Activated naive CD8-positive, alpha-beta T cell treated with anti-CD3 and anti-CD28 coated beads, Interleukin-2, amount 50 U/mL, for 16 hours (primary cell): ENCODE results near the gene DMC1.
"Not testable (repeated sequence)": the region's sequence is repeated elsewhere in the genome, so short reads cannot be mapped to it uniquely, and the experiment has no call there.

ENCODE experiments used
- DNase-seq: peaks from one replicate; pipeline ENCODE4 v3.0.0-alpha.2; 2020; ENCODE audit warnings: low read depth, low spot score

DMC1 gene, protein sequence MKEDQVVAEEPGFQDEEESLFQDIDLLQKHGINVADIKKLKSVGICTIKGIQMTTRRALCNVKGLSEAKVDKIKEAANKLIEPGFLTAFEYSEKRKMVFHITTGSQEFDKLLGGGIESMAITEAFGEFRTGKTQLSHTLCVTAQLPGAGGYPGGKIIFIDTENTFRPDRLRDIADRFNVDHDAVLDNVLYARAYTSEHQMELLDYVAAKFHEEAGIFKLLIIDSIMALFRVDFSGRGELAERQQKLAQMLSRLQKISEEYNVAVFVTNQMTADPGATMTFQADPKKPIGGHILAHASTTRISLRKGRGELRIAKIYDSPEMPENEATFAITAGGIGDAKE

DNA sequence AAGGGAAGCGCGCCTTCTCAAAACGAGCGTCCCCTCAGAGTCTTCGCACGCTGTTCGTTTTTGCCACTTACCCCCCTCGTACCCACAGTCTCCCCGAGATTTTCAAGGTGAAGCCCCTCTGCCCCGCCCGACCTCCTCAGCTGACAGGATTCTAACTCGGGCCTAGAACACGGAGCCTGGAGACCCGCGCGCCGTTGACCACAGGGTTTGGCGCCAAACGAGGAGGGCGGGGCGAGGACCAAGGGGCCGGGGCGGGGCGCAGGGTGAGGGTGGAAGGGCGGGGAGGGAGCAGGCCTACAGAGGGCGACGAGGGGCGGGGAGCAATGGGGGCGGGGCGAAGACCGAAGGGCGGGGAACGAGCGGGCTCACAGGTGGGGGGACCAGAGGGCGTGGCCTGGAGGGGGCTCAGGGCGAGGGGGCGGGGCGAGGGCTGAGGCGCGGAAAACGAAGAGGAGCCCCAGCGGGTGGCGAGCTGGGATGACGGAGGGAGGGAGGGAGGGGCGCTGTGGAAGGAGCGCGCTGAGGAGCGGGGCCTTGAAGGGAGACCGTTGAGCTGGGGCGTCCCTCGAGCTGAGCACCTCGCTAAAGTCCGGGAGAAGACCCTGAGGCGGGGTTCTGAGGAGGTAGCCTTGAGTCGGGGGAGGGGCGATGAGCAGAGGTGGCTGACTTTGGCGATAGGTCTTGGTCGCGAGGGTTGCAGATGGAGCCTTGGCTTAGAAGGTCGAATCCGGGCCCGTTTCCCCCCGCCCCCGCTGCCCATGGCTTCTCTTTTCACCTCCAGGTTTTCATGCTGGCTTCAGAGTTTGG lies at the start of gene DMC1:
Gene DMC1 (minus strand): TSS at position 212 of the 807 bp plus-strand sequence. CDS start 1,927 bp downstream, outside the sequence.
- DNase-seq: peak; percentile 97

DNA sequence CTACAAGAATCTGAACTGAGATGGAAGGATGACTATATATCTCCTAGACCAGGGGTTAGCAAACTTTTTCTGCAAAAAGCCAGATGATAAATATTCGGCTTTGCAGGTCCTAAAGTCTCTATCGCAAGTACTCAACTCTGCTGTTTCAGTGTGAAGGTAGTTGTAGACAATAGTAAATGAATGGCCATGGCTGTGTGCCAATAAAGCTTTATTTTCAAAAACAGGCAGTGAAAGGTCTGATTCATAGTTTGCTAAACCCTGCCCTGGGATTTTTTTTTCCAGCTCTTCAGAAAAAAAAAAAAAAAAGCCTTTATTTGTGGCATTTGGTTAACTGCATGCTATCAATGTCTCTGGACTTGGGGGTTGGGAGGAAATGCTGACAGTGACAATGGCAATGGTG lies 48.7 kb upstream of the DMC1 start:
- no peak for DNase-seq

GRCh38 chr22:38618258-38618657 lies 48.3 kb upstream of the DMC1 start:
- no peak for DNase-seq

DNA sequence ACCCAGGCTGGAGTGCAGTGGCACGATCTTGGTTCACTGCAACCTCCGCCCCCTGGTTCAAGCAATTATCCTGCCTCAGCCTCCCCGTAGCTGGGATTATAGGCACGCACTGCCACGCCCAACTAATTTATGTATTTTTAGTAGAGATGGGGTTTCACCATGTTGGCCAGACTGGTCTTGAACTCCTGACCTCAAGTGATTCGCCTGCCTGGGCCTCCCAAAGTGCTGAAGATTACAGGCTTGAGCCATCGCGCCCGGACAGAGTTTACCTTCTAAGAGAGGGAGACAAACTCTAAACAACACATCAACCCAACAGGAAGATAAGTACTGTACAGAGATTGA lies 45.1 kb upstream of the DMC1 start:
- DNase-seq: not testable (repeated sequence)

DNA sequence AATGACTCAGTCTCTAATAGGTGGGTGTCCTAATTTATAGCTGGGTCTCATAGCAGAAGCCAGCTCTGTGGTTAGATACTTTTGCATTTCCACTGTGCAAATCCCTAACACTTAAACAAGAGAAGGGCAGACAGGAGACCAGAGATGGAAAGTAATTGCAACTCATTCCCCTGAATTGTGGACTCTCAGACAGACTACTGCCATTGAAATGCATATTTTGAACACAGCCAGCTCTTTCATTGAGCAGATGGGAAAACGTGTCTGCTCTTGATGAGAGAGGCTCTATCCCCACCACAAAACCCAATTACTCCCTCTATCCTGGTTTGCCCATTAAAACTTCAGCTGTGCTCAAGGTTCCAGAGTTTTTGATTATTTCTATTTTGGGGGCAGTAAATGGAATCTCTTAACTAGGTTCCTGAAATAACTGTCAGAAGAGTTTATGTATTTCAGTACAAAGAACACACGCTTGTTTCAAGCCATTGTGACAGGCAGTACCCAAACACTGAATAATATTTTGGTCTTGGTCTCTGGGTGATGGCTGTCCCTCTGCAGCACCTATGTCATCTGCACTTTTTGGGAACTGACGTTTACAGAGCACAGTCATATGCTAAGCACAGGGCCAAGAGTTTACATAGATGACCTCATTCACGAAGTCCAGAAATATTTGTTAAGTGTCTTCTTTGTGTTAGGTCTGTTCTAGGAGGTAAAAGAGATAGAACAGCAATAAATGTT lies 44.5 kb upstream of the DMC1 start:
- no peak for DNase-seq

DNA sequence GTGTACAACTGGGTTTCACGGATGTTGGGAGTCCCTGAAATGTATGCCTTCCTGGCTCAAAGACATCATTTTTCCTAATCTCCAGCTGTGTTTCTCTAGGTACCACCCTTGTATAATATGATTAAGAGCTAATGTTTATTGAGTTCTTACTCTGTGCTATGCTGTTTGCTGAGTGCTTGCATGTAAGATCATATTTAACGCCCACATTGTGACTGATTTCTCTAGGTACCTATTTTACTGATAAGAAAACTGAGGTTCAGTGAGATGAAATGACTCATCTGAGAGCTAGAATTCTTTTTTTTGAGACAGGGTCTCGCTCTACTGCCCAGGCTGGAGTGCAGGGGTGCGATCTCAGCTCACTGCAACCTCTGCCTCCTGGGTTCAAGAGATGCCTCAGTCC lies 43.6 kb upstream of the DMC1 start:
- no peak for DNase-seq

DNA sequence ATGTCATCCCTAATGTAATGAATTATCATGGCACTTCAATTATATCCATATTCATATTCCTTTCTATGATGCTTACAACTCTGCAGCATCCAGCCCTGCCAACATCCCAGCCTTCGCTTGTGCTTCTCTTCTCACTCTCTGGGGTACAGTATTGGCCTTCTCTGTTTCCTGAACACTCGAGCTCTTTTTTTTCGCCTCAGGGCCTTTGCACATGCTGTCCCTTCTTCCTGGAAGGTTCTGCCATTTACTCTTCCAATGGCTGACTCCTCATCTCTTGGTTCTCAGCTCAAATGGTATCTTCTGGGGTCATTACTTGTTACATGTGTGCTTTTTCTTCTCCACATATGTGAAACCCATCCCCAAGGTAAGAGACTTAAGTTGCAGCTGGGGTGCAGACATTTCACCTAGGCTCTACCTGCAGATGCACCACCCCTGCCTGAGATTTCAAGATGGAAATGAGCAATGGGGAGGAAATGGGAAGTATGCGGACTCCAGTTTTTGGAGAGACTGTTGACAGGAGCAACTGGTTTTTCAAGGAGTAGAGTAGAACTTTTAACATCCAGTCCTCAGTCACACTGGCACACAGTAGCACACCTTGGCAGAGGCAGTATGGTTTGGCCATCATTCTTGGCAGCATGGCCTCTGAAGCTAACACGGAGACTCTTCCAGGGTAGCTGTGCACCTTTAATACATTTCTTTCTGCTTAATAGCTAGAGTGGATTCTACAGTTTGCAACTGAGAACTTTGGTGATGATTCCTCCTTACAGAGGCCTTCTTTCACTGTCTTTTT lies 42.4 kb upstream of the DMC1 start:
- DNase-seq: no peak

DNA sequence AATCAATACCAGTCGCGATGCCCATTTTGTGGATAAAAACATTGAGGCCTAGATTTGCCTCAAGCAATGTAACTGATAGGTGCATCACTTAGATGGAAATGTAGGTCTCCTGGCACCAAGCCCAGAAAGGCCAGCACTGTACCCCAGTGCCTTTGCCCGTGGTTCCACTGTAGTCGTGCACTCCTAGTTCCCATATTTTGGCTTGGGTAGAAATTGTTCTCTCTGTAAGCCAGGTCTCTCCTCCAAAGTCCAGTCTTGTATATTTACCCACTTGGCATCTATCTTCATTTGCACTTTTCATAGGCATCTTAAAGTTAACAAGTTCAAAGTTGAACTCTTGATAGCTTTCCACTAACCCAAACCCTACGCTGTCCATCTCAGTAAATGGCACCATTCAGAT lies 41.6 kb upstream of the DMC1 start:
- no peak for DNase-seq

DNA sequence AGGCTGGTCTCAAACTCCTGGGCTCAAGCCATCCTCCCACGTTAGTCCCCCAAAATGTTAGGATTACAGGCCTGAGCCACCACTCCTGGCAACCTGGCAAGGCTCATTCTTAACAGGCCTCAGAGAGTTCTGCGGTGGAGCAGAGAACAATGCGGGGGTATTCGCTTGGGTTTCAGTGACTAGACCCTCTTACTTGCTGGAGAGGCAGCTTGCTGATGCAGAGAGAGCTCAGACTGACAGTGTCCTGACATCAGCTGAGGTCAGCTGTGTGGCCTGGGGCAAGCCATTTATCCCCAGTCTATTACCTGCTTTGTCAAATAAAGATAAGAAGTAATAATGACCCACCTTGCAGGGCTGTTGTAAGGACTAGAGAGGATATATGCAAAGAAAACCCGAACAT lies 40.3 kb upstream of the DMC1 start:
- DNase-seq: no peak

DNA sequence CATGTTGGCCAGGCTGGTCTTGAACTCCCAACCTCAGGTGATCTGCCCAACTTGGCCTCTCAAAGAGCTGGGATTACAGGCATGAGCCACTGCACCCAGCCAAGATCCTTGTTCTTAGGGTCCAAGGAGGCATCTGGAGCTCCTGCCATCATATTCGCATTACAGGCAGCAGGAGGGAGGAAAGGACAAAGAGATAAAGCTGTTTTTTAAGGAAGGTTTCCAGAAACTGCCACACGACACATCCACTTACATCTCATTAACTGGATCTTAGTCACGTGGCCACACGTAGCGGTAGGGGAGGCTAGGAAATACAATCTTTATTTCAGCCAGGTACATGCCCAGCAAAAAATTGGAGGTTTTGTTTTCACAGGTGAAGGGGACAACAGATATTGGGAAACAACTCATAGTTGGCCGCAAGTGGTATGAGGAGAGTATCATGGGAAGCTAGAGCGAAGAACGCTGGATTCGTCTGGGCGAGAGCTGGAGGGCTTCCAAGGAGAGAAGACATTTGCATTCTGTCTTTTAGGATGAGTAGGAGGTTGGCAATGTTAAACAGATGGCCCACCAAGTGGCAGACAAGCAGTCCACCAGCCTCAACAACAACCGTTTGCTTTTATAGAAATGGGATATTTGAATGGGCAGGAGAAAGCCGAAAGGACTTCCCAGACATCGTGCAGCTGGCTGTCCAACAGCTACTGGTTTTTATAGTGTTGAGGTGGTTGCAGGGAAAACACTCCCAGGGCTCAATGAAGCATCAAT lies 39.2 kb upstream of the DMC1 start:
- no peak for DNase-seq

- DNase-seq: no peak
Observed at GRCh38 chr22:38607680-38608079, 37.7 kb upstream of the DMC1 start.

DNA sequence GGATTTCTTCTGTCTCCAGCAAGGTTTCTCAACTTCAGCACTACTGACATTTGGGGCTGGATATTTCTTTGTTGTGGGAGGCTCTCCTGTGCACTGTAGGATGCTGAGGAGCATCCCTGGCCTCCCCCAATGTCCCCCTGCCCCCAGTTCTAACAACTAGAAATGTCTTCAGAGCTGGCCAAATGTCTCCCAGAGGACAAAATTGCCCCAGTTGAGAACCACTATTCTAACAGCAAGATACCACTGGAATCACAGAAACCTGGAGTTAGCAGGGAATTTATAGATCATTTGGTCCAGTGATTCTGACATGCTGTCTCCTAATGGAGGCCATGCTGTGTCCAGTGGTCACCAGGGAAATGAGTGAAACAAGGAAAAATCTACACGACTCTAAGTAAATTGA lies 32.2 kb upstream of the DMC1 start:
- DNase-seq: no peak

- no peak for DNase-seq
Observed at GRCh38 chr22:38601221-38601764, 31.3 kb upstream of the DMC1 start.

GRCh38 chr22:38599466-38599865 lies 29.5 kb upstream of the DMC1 start:
- no peak for DNase-seq

GRCh38 chr22:38582923-38583322 lies 12.9 kb upstream of the DMC1 start:
- DNase-seq: not testable (repeated sequence)

DNA sequence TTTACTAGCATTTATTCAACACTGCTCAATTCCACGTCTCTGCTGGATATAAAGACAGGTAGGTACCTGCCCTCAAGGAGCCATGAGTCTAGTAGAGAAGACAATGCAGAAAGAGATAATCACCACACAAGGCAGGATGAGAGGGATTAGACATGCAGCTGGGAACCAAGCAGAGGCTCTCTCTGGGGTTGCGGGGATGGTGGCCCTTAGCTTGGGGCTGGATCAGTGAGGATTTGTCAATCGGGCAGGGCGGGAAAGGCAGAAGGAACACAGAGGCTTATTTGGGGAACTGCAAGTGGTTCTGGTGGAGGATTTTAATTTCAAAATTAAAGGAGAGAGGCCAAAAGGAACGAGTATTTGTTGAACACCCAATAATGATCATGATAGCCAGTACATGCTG lies 8.5 kb upstream of the DMC1 start:
- DNase-seq: no peak

DNA sequence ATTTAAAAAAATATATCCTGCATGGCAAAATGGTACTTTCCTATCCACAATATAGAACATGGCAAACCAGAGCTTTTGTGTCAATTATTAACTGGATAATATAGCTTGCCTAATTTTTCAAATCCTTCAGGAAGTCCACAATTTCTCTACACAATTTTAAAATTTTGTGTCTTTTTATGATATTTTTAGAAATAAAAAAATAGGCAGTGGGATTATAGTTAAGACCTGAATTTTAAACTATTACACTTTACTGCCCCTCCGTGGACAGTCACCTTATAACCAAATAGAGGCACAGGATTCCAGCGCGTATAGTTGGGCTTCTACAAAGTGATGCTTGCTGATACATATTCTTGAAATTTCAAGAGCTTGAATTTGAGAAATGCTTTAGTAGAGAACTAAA lies 2.1 kb upstream of the DMC1 start:
- peak; percentile 1 for DNase-seq

- peak; percentile 1 for DNase-seq
Observed at GRCh38 chr22:38570779-38571364, 889 bp upstream of the DMC1 start.

DNA sequence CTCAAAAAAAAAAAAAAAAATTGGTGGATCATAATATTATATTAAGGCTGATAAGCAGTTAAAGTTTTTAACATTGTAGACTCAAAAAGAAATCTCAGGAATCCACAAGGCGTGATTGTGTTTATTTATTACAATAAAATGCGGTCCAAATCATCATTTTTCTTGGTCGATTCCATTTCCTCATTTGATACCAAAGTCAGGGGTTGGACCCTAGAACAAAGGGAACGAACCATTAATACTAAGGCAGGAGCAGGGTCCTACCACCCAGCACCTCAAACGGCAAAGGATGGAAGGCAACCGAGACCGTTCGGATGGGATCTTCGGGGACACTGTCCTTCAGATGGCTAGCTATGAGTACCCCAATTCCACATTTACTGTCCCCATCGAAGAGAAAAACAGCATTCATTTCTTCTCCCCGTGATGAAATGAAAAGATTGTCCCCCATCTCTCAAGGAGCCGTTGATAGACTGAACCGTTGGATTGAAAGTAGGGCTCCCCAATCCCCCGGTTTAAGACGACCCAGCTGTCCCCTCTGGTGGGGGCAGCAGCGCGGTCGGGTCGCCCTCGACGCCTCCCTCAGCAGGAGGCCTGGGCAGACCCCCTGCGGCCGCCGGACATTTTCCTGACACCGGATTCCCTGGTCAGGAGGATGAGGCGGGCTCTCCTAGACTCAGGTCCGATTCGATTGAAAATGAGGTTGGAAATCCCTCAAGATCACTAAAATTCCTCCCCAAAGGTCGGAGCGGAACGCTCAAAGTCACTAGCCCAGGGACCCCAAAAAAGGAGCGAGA lies 607 bp downstream of the DMC1 start:
- no peak for DNase-seq
